Left ventricle myocardium superior (tissue), 1 donor: Measurements from ENCODE around the gene KRT80. TPM values are rescaled to one million over a fixed set of nuclear protein-coding genes. Genes with fewer than 3 reads are reported as not detected.

Experiments
- ATAC-seq: fragments of 200-7000 bp; cut with Tn5 transposase; one replicate; pipeline ENCODE4 v1.9.1; 2020; ENCODE audit warnings: mild to moderate bottlenecking, moderate library complexity
- DNase-seq: peaks from one replicate; pipeline ENCODE4 v3.0.0-alpha.2; 2020
- intact Hi-C: fragments of 100-400 bp; cut with micrococcal nuclease; formaldehyde crosslinking; loops from one replicate; pipeline ENCODE4 v1.11.0; 2022
- total RNA-seq: library from RNA; stranded (reverse); fragmentation: NEBNext Ultra II Directional; extraction: Animal tissue kit (Norgen Biotek cat#: 25700); gene quantifications from one replicate; pipeline ENCODE4 v1.2.1, GENCODE V29; 2021
- donor health status: DM: no; HTN: yes; CAD: no; lungs with severe emphysema.

KRT80 gene
- total RNA-seq, 1 donor from 2014 or later = not detected

GRCh38 chr12:52126605-52127578 lies 64.9 kb downstream of the KRT80 start:
- intact Hi-C loops = no loop called here
- ATAC-seq (peak; percentile 81), DNase-seq (peak; percentile 53)

- ATAC-seq (no peak), DNase-seq (no peak)
- intact Hi-C loops = no loop called here
These were observed 65.7 kb downstream of the KRT80 start for GRCh38 chr12:52126050-52126604.

- intact Hi-C loops = no loop called here
- ATAC-seq (no peak), DNase-seq (no peak)
These were observed 66.3 kb downstream of the KRT80 start for GRCh38 chr12:52125476-52125900.

- intact Hi-C loops = no loop called here
- ATAC-seq (no peak), DNase-seq (no peak)
These were observed 68.2 kb downstream of the KRT80 start for GRCh38 chr12:52123487-52124186.

GRCh38 chr12:52122904-52123303 lies 68.9 kb downstream of the KRT80 start:
- no peak for ATAC-seq
- DNase-seq = no peak
- intact Hi-C loops = no loop called here

- DNase-seq = no peak
- intact Hi-C loops = no loop called here
- no peak for ATAC-seq
These were observed 69.3 kb downstream of the KRT80 start for GRCh38 chr12:52122540-52122871.

- DNase-seq (peak; percentile 81), ATAC-seq (peak; percentile 44)
- intact Hi-C loops = no loop called here
These were observed 69.8 kb downstream of the KRT80 start for GRCh38 chr12:52121824-52122539.

- ATAC-seq (no peak), DNase-seq (no peak)
- intact Hi-C loops = no loop called here
These were observed 70.6 kb downstream of the KRT80 start for GRCh38 chr12:52120951-52121823.

GRCh38 chr12:52119398-52120254 lies 72.2 kb downstream of the KRT80 start:
- ATAC-seq (peak; percentile 63), DNase-seq (peak; percentile 53)
- intact Hi-C loops = no loop called here

Other genes with a start within 250 kb of the KRT80 start
- gene ACVR1B, start 240.3 kb downstream of the KRT80 start, total RNA-seq = 11.2 TPM
- 22.2 TPM for gene TAMALIN, start 185.1 kb downstream of the KRT80 start, total RNA-seq
- gene NR4A1, start 140.6 kb downstream of the KRT80 start, total RNA-seq = 58.9 TPM
- gene ATG101, start 122.0 kb downstream of the KRT80 start, total RNA-seq = 26.5 TPM
- not detected for gene SMIM41, start 112.3 kb downstream of the KRT80 start, total RNA-seq
- gene KRT7, start 41.2 kb upstream of the KRT80 start, total RNA-seq = 0.69 TPM
- gene KRT86, start 82.6 kb upstream of the KRT80 start, total RNA-seq = not detected
- not detected for gene KRT81, start 99.5 kb upstream of the KRT80 start, total RNA-seq
- not detected for gene KRT83, start 129.4 kb upstream of the KRT80 start, total RNA-seq
- gene KRT85, start 175.5 kb upstream of the KRT80 start, total RNA-seq = not detected
- not detected for gene KRT84, start 193.6 kb upstream of the KRT80 start, total RNA-seq
- gene KRT82, start 214.3 kb upstream of the KRT80 start, total RNA-seq = not detected
- gene KRT75, start 242.4 kb upstream of the KRT80 start, total RNA-seq = not detected